Mesenchymal stem cell (in vitro differentiated cells and primary cell): Measurements from ENCODE around the gene PALMD.

ENCODE experiments used
- DNase-seq: peaks from one replicate; pipeline ENCODE4 v3.0.0-alpha.2; 2013
- H2AFZ ChIP-seq: one replicate; pipeline ENCODE4 v1.6.1; 2013; ENCODE audit warnings: low read depth, mild to moderate bottlenecking, control low read depth, inconsistent platforms, low read length, moderate library complexity
- H2AK5ac ChIP-seq: 2 replicates; pipeline ENCODE4 v1.6.1; 2013; ENCODE audit warnings: low read length, moderate library complexity, mild to moderate bottlenecking, inconsistent platforms; ENCODE audit not compliant: severe bottlenecking
- H2BK120ac ChIP-seq: one replicate; pipeline ENCODE4 v1.6.1; 2013; ENCODE audit warnings: low read depth, mild to moderate bottlenecking, inconsistent platforms, low read length, moderate library complexity
- H2BK12ac ChIP-seq, 2 experiments: one replicate each; pipeline ENCODE4 v1.6.1; 2013; ENCODE audit warnings: inconsistent platforms in 2 of 2, low read length in 2 of 2, mild to moderate bottlenecking in 2 of 2, moderate library complexity in 2 of 2, control low read depth in 1 of 2
- H2BK15ac ChIP-seq: one replicate; pipeline ENCODE4 v1.6.1; 2013; ENCODE audit warnings: mild to moderate bottlenecking, low read depth, inconsistent platforms; ENCODE audit not compliant: poor library complexity, severe bottlenecking
- H2BK5ac ChIP-seq: 2 replicates; pipeline ENCODE4 v1.6.1; 2013; ENCODE audit warnings: low read depth, mild to moderate bottlenecking, low read length, control low read depth, inconsistent platforms; ENCODE audit not compliant: poor library complexity, severe bottlenecking
- H3K14ac ChIP-seq, 2 experiments: one replicate each; pipeline ENCODE4 v1.6.1; 2013; ENCODE audit warnings: inconsistent platforms in 2 of 2, low read length in 2 of 2, control low read depth in 1 of 2, mild to moderate bottlenecking in 1 of 2, moderate library complexity in 1 of 2
- H3K18ac ChIP-seq, 2 experiments: one replicate each; pipeline ENCODE4 v1.6.1; 2013; ENCODE audit warnings: inconsistent platforms in 2 of 2, low read length in 2 of 2, control low read depth in 1 of 2, low read depth in 1 of 2, mild to moderate bottlenecking in 1 of 2
- H3K23ac ChIP-seq, 2 experiments: one replicate each; pipeline ENCODE4 v1.6.1; 2013; ENCODE audit warnings: inconsistent platforms in 2 of 2, low read length in 2 of 2, mild to moderate bottlenecking in 2 of 2, moderate library complexity in 2 of 2, control low read depth in 1 of 2
- H3K27ac ChIP-seq: 2 replicates; pipeline ENCODE4 v1.5.1; 2013; ENCODE audit warnings: mild to moderate bottlenecking, moderate library complexity, low read length, control low read depth, inconsistent platforms; ENCODE audit not compliant: poor library complexity, severe bottlenecking
- H3K27me3 ChIP-seq, 2 experiments: 2 replicates each; pipeline versions ENCODE4 v1.6.1 to v1.7.0; 2013; ENCODE audit warnings: low read length in 2 of 2, mild to moderate bottlenecking in 2 of 2, moderate library complexity in 2 of 2, control low read depth in 1 of 2, inconsistent platforms in 1 of 2; ENCODE audit not compliant: control insufficient read depth in 1 of 2, insufficient read depth in 1 of 2
- H3K36me3 ChIP-seq, 2 experiments: 2 replicates each; pipeline versions ENCODE4 v1.6.1 to v1.7.0; 2013; ENCODE audit warnings: low read length in 2 of 2, control low read depth in 1 of 2, inconsistent platforms in 1 of 2, low read depth in 1 of 2, mild to moderate bottlenecking in 1 of 2; ENCODE audit not compliant: insufficient read depth in 2 of 2, control insufficient read depth in 1 of 2
- H3K4ac ChIP-seq, 2 experiments: one replicate each; pipeline ENCODE4 v1.6.1; 2013; ENCODE audit warnings: inconsistent platforms in 2 of 2, low read length in 2 of 2, mild to moderate bottlenecking in 2 of 2, moderate library complexity in 2 of 2, control low read depth in 1 of 2, low read depth in 1 of 2
- H3K4me1 ChIP-seq: 2 replicates; pipeline ENCODE4 v1.6.1; 2013; ENCODE audit warnings: low read depth, low read length, control low read depth; ENCODE audit not compliant: control insufficient read depth, insufficient read depth
- H3K4me2 ChIP-seq: 2 replicates; pipeline ENCODE4 v1.6.1; 2013; ENCODE audit warnings: low read length, mild to moderate bottlenecking, inconsistent platforms; ENCODE audit not compliant: poor library complexity, severe bottlenecking
- H3K4me3 ChIP-seq, 2 experiments: 2 replicates each; pipeline versions ENCODE4 v1.5.1 to v1.7.0; 2013; ENCODE audit warnings: low read length in 2 of 2, mild to moderate bottlenecking in 2 of 2, control low read depth in 1 of 2, low read depth in 1 of 2; ENCODE audit not compliant: insufficient read depth in 1 of 2
- H3K79me1 ChIP-seq: replicated peaks from 2 replicates; pipeline ENCODE4 v1.6.1; 2013; ENCODE audit warnings: mild to moderate bottlenecking, control low read depth, low read length, inconsistent platforms; ENCODE audit not compliant: poor library complexity, severe bottlenecking
- H3K9ac ChIP-seq: 2 replicates; pipeline ENCODE4 v1.7.0; 2013; ENCODE audit warnings: mild to moderate bottlenecking, low read length, moderate library complexity
- H3K9me3 ChIP-seq: 2 replicates; pipeline ENCODE4 v1.7.0; 2013; ENCODE audit warnings: mild to moderate bottlenecking, low read length; ENCODE audit not compliant: control insufficient read depth
- H4K8ac ChIP-seq: one replicate; pipeline ENCODE4 v1.6.1; 2013; ENCODE audit warnings: inconsistent platforms, mild to moderate bottlenecking, low read length, moderate library complexity
- H4K91ac ChIP-seq: one replicate; pipeline ENCODE4 v1.6.1; 2013; ENCODE audit warnings: mild to moderate bottlenecking, low read length, inconsistent platforms
- WGBS: methylation state at CpG from one replicate; pipeline ENCODE4 v1.1.7; 2013; ENCODE audit warnings: mixed read lengths; 5-methylcytosine and 5-hydroxymethylcytosine counted together

PALMD gene

GRCh38 chr1:99600782-99601181 is 45.1 kb upstream of the PALMD start:
- Histone ChIP-seq H3K4ac (no peak overlapping the region), H3K18ac (peak overlapping the region in 1 of 2 experiments; percentile 52), H2BK120ac (no peak overlapping the region), H3K4me2 (no peak overlapping the region), H3K79me1 (no peaks in the 10 kb centered on the region), H3K4me3 (no peak overlapping the region), H3K36me3 (no peaks in the 10 kb centered on the region), H3K14ac (no peak overlapping the region), H2BK15ac (no peak overlapping the region), H3K27ac (peak overlapping the region; percentile 6), H3K9ac (no peak overlapping the region), H3K4me1 (peaks cover 2% of the 10 kb centered on the region), H2AK5ac (peak overlapping the region; percentile 26), H3K23ac (no peak overlapping the region), H2BK5ac (peak overlapping the region; percentile 82), H3K9me3 (no peaks in the 10 kb centered on the region), H2AFZ (no peak overlapping the region), H3K27me3 (no peaks in the 10 kb centered on the region), H4K8ac (no peak overlapping the region), H4K91ac (peak overlapping the region; percentile 31), H2BK12ac (peak overlapping the region in 1 of 2 experiments; percentile 45)
- 76% methylated on average over 2 of the region's 3 CpGs for WGBS
- DNase-seq: peak; percentile 35

- WGBS: 85% methylated on average over 2 of the region's 3 CpGs
- Histone ChIP-seq H3K4me1 (peaks cover 2% of the 10 kb centered on the region), H2BK120ac (no peak overlapping the region), H2AK5ac (no peak overlapping the region), H4K8ac (no peak overlapping the region), H3K4me2 (no peak overlapping the region), H3K23ac (no peak overlapping the region), H3K27ac (no peak overlapping the region), H3K4me3 (no peak overlapping the region), H2BK5ac (no peak overlapping the region), H3K18ac (no peak overlapping the region), H3K27me3 (no peaks in the 10 kb centered on the region), H4K91ac (no peak overlapping the region), H3K9me3 (no peaks in the 10 kb centered on the region), H2BK12ac (no peak overlapping the region), H3K14ac (no peak overlapping the region), H3K36me3 (no peaks in the 10 kb centered on the region), H2BK15ac (no peak overlapping the region), H3K9ac (no peak overlapping the region), H3K4ac (no peak overlapping the region), H3K79me1 (no peaks in the 10 kb centered on the region), H2AFZ (no peak overlapping the region)
- DNase-seq: no peak
Observed at GRCh38 chr1:99601208-99601607, 44.7 kb upstream of the PALMD start.

GRCh38 chr1:99601709-99602403 is 44.1 kb upstream of the PALMD start:
- Histone ChIP-seq H3K36me3 (no peaks in the 10 kb centered on the region), H2AFZ (no peak overlapping the region), H2BK12ac (no peak overlapping the region), H3K18ac (no peak overlapping the region), H3K4me3 (no peak overlapping the region), H4K91ac (no peak overlapping the region), H3K9me3 (no peaks in the 10 kb centered on the region), H4K8ac (no peak overlapping the region), H2AK5ac (no peak overlapping the region), H3K4ac (no peak overlapping the region), H3K4me1 (peaks cover 2% of the 10 kb centered on the region), H3K27ac (no peak overlapping the region), H3K27me3 (no peaks in the 10 kb centered on the region), H3K79me1 (no peaks in the 10 kb centered on the region), H2BK120ac (no peak overlapping the region), H3K4me2 (no peak overlapping the region), H2BK5ac (no peak overlapping the region), H3K14ac (no peak overlapping the region), H3K9ac (no peak overlapping the region), H3K23ac (no peak overlapping the region), H2BK15ac (no peak overlapping the region)
- DNase-seq: no peak
- 100% methylated on average over 2 of the region's 4 CpGs for WGBS

- Histone ChIP-seq H3K36me3 (no peaks in the 10 kb centered on the region), H3K27me3 (no peaks in the 10 kb centered on the region), H3K4me3 (no peak overlapping the region), H3K14ac (no peak overlapping the region), H3K9me3 (peaks cover 2% of the 10 kb centered on the region), H2BK5ac (no peak overlapping the region), H2AK5ac (no peak overlapping the region), H2BK120ac (no peak overlapping the region), H3K4ac (no peak overlapping the region), H4K91ac (no peak overlapping the region), H3K9ac (no peak overlapping the region), H3K23ac (no peak overlapping the region), H2BK12ac (no peak overlapping the region), H2AFZ (no peak overlapping the region), H3K18ac (no peak overlapping the region), H4K8ac (no peak overlapping the region), H3K4me1 (peaks cover 2% of the 10 kb centered on the region), H3K79me1 (no peaks in the 10 kb centered on the region), H3K27ac (no peak overlapping the region), H3K4me2 (no peak overlapping the region), H2BK15ac (no peak overlapping the region)
- DNase-seq: no peak
- no CpG with 5 or more reads among the region's 1 CpG for WGBS
Observed at GRCh38 chr1:99602404-99602969, 43.4 kb upstream of the PALMD start.
